ENCODE results near the gene CCR7. TPM values are rescaled to one million over a fixed set of nuclear protein-coding genes. Genes with fewer than 3 reads are reported as not detected.

Gene CCR7
- total RNA-seq, 1 donor = not detected

DNA sequence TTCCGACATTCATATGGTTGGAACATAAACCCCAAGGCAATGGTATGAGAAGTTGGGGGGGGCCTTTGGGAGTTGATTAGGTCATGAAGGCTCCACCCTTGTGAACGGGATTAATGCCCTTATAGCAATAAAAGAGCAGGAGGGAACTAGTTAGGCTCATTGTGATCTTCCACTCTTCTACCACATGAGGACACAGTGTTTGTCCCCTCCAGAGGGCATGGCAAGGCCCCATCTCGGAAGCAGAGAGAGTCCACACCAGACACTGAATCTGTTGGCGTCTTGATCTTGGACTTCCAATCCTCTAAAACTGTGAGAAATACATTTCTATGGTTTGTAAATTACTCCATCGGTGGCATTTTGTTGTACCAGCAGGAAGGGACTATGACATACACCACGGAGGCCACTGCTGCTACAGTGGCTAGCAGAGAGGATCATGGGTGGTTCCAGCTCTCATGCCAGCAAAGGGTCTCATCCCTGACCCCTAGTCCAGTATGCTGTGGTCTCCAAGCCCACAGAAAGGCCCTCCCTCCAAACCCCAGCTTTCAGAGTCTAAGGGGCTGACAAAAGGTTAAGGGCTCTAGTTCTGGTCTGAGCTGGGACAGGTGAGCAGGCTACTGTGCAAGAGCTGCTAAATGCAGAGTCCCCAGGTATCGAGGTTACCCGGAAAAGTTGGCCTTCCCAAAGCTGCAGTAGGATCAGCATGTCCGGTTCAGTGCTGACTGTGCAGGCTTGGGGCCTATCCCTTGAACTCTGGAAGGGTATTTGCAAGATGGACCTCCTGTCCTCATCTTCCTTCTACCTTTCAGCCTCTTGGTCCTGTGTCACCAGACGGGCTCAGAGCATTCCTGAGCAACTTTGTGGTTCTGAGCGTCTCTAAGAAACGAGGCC, 12.2 kb downstream of the CCR7 start:
- Histone ChIP-seq H3K4me2 (ENCODE audit: insufficient read depth, low read length) (peak overlapping the region; percentile 53), H3K4me1 (ENCODE audit: insufficient read depth, low read length) (peaks cover 67% of the 10 kb centered on the region), H3K27me3 (ENCODE audit: insufficient read depth, low read length) (no peaks in the 10 kb centered on the region), H3K27ac (ENCODE audit: low read depth, low read length) (peak overlapping the region; percentile 100), H4K20me1 (ENCODE audit: insufficient read depth, low read length) (no peaks in the 10 kb centered on the region), H3K9me3 (ENCODE audit: low read depth, low read length) (no peaks in the 10 kb centered on the region), H3K79me2 (ENCODE audit: insufficient read depth, low read length) (peaks cover 5% of the 10 kb centered on the region), H3K4me3 (ENCODE audit: insufficient read depth, low read length) (no peak overlapping the region), H2AFZ (ENCODE audit: low read length) (no peak overlapping the region), H3K36me3 (ENCODE audit: insufficient read depth, low read length) (no peaks in the 10 kb centered on the region)
- DNase-seq (ENCODE audit: insufficient read length, low spot score, missing footprints) = no peak
- TF ChIP-seq CTCF (IDR thresholded peaks at IDR 0.05; ENCODE audit: extremely low read depth, low read depth, low read length) = no peak

DNA sequence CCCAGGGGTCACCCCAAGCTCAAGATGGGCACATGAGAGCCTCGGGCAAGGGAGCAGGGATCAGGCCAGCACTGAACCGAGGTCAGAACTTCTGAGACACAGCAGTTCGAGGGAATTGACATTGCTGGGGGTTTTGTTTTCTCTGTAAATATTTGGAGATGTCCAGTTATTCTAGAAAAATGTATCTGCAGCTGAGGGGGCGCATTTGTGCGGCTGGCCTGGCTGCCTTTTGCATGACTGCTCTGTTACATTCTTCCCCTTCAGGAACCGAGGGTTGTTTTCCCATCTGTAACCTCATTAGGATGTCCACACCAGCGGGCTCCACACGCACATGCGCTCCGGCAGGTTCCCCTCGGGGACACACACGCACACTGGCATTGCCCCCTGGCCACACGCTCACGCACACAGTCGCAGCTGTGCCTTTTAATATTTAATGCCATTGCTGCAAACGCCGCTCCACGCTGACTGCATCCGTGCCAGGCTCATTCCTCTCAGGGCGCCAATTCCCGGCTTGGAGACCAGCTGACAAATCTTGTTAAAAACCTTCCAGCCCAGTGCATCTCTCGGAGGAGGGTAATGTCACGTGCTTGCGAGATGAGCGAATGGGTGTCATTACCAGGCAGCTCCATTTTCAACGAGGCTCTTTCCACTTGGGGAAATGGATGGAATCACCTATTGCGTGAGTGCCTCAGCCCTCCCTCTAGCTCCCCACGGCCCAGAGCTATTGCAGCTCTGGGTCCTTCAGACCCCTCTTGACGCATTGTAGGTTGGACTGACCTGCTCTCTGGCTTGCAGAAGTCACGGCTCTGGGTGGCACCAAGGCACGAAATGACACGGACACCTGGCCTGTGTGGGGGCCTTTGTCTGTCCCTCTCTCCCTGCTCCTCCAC, 13.1 kb downstream of the CCR7 start:
- Histone ChIP-seq H3K36me3 (ENCODE audit: insufficient read depth, low read length) (no peaks in the 10 kb centered on the region), H3K27ac (ENCODE audit: low read depth, low read length) (peak overlapping the region; percentile 100), H3K4me2 (ENCODE audit: insufficient read depth, low read length) (peak overlapping the region; percentile 63), H3K9me3 (ENCODE audit: low read depth, low read length) (no peaks in the 10 kb centered on the region), H3K4me1 (ENCODE audit: insufficient read depth, low read length) (peaks cover 61% of the 10 kb centered on the region), H3K79me2 (ENCODE audit: insufficient read depth, low read length) (peaks cover 5% of the 10 kb centered on the region), H3K27me3 (ENCODE audit: insufficient read depth, low read length) (no peaks in the 10 kb centered on the region), H4K20me1 (ENCODE audit: insufficient read depth, low read length) (no peaks in the 10 kb centered on the region), H2AFZ (ENCODE audit: low read length) (no peak overlapping the region), H3K4me3 (ENCODE audit: insufficient read depth, low read length) (no peak overlapping the region)
- no peak for TF ChIP-seq CTCF (IDR thresholded peaks at IDR 0.05; ENCODE audit: extremely low read depth, low read depth, low read length)
- peak; percentile 98 for DNase-seq (ENCODE audit: insufficient read length, low spot score, missing footprints)

DNA sequence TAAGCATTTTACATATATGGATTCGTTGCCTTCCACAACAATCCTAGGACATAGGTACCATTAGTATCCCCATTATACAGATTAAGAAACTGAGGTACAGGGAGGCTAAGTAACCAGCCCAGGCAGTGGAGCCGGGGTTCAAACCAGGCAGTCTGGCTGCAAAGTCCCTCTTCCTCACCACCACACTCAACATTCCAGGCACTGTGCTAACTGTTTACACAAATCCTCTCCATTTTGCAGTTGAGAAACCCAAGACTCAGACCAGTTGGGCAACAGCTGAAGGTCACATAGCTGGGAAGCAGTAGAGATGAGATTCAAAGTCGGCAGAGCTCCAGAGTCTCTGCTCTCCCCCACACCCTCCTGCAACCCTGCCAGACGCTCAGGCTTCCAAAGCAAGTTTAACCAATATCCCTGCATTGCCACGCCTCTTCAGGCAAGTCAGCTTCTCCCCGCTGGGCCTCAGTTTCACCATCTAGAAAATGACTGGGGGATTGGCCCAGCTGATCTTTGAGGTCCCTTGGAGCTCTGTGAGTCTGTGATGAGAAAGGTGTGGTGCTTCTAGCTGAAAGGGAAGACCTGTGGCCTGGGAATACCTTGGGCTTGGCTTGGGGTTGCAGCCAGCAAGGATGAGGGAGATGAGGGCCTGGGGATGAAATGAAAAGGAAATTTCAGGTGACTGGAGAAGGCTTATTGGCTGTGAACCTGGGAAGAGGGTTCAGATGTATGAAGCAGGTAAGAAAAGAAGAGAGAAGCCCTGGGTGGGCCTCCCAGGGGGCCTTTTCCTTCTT, 14.0 kb downstream of the CCR7 start:
- Histone ChIP-seq H3K4me3 (ENCODE audit: insufficient read depth, low read length) (peak overlapping the region; percentile 6), H3K4me2 (ENCODE audit: insufficient read depth, low read length) (peak overlapping the region; percentile 63), H3K27ac (ENCODE audit: low read depth, low read length) (peak overlapping the region; percentile 100), H2AFZ (ENCODE audit: low read length) (no peak overlapping the region), H3K27me3 (ENCODE audit: insufficient read depth, low read length) (no peaks in the 10 kb centered on the region), H3K79me2 (ENCODE audit: insufficient read depth, low read length) (peaks cover 5% of the 10 kb centered on the region), H3K36me3 (ENCODE audit: insufficient read depth, low read length) (no peaks in the 10 kb centered on the region), H3K4me1 (ENCODE audit: insufficient read depth, low read length) (peaks cover 61% of the 10 kb centered on the region), H4K20me1 (ENCODE audit: insufficient read depth, low read length) (no peaks in the 10 kb centered on the region), H3K9me3 (ENCODE audit: low read depth, low read length) (no peaks in the 10 kb centered on the region)
- peak; percentile 96 for DNase-seq (ENCODE audit: insufficient read length, low spot score, missing footprints)
- TF ChIP-seq CTCF (IDR thresholded peaks at IDR 0.05; ENCODE audit: extremely low read depth, low read depth, low read length) = no peak

Measured in osteoblast (primary cell).